ENCODE data around the gene ARHGAP22.

ARHGAP22 gene

DNA sequence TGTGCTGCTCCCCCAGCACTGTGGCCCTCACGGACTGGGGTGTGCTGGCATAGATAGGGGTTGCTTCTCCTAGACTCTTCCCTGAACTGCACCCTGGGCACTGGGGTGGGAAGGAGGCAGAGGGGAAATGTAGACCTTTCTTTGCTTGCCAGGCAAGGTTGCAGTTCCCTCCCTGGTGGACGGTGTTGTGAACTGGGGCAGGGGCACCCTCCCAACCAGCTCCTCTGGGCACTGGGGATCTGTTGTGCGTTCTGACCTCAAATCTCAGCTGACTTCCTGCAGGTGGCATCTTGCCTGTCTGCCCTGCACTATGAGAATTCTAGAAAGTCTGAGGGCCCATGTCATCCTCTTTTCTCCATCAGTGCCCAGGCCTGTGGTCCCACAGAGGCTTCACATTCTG is 53.9 kb downstream of the ARHGAP22 start:
- no peak overlapping the region for H3K4me3 ChIP-seq (ENCODE audit: low read depth, low read length)
- TF ChIP-seq, protein P1, sequence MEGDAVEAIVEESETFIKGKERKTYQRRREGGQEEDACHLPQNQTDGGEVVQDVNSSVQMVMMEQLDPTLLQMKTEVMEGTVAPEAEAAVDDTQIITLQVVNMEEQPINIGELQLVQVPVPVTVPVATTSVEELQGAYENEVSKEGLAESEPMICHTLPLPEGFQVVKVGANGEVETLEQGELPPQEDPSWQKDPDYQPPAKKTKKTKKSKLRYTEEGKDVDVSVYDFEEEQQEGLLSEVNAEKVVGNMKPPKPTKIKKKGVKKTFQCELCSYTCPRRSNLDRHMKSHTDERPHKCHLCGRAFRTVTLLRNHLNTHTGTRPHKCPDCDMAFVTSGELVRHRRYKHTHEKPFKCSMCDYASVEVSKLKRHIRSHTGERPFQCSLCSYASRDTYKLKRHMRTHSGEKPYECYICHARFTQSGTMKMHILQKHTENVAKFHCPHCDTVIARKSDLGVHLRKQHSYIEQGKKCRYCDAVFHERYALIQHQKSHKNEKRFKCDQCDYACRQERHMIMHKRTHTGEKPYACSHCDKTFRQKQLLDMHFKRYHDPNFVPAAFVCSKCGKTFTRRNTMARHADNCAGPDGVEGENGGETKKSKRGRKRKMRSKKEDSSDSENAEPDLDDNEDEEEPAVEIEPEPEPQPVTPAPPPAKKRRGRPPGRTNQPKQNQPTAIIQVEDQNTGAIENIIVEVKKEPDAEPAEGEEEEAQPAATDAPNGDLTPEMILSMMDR (IDR thresholded peaks at IDR 0.05; ENCODE audit: low read depth, low read length): no peak

DNA sequence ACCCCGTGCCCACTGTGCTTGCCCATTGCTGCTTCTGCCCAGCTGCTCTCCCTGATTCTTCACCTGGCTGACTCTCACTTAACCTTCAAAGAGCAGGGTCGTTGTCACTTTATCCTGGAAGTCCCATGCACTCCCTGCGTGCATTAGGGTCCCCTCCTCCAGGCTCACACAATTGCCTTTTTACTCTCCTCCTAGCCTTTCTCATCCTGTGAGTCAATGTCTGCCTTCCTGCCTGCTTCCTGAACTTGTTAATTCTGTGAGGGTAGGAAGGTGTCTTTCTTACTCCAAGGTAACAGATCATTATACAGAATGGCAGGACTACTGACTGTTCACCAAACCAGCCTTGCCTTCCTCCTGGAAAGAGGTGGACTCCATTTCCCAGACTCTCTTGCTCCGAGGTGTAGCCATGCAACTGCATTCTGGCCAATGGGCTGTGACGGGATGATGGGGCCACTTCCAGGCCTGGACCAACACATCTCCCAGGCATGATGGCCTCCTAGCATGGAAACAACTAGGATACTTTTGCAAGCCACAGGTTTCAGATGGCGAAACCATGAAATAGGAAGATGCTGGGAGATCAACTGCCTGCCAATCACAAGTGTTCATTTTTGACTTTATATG is 54.7 kb downstream of the ARHGAP22 start:
- no peak overlapping the region for H3K4me3 ChIP-seq (ENCODE audit: low read depth, low read length)
- TF ChIP-seq, protein P1 (IDR thresholded peaks at IDR 0.05; ENCODE audit: low read depth, low read length): no peak

DNA sequence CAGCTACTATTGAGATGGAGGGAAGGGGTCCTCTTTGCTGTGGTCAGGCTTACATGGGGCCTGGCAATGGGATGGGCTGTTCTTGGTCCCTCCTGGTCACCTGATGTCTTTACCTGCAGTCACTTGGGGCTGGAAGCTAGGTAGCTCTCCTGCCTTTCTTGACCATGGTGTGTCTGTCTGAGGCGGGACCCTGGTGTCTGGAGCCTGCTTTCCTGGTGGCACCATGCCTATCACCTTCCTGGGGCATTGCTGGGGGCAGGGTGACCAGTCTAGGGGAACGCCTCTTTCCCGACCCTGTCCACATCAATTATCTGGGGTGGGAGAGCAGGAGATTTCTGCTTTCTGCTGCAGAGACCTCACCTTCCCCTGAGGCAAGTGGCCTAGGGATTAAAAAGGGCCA is 55.6 kb downstream of the ARHGAP22 start:
- no peak overlapping the region for H3K4me3 ChIP-seq (ENCODE audit: low read depth, low read length)

DNA sequence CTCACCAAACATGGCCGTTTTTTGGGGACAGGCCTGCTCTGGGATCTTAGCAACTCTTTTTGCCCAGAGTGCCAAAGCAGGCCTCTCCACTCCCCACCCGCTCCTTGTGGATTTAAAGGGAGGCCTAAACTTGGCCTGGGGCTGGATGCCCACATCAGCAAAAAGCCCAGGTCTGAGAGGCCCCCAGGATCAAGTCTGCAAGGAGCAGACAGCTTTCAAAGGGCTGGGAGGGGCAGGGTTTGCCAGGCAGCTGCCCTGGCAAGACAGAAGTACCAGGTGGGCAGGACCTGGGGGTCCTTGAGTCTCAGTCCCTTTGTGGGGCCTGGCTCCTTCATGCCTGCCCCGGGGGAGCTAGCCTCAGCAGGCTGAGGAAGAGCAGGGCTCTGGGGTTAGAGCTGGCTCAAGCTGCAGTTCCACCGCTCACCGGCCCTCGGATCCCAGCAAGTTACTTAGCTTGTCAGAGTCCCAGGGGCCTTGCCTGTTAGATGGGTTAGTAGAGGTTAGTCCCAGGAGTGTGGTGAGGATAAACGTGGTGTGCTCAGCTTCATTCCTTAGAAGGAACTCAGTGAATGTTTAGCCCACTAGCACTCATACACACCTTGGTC is 56.2 kb downstream of the ARHGAP22 start:
- no peak overlapping the region for H3K4me3 ChIP-seq (ENCODE audit: low read depth, low read length)
- TF ChIP-seq, protein P1 (IDR thresholded peaks at IDR 0.05; ENCODE audit: low read depth, low read length): no peak

More for the DNA sequence above, 55.6 kb downstream of the ARHGAP22 start:
- TF ChIP-seq, protein P1 (IDR thresholded peaks at IDR 0.05; ENCODE audit: low read depth, low read length): no peak

DNA sequence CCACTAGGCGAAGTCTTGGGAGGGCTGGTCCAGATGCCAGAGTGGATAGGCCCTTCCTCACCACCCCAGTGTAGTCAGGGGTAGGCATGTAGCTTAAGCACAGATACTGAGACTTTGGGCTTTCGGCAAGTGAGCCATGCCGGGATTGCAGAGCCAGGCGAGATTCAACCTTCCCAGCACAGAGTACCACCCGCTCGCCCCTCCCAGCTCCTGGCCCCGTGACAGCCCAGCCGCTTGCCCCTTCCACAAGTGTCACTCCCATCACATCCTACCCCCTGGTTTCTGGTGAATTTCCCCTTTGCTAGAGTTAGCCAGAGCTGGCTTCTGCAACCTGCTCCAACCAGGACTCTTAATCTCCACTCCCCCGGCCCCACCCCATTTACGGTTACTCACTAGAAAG is 56.9 kb downstream of the ARHGAP22 start:
- H3K4me3 ChIP-seq (ENCODE audit: low read depth, low read length): no peak overlapping the region
- TF ChIP-seq, protein P1 (IDR thresholded peaks at IDR 0.05; ENCODE audit: low read depth, low read length): no peak

DNA sequence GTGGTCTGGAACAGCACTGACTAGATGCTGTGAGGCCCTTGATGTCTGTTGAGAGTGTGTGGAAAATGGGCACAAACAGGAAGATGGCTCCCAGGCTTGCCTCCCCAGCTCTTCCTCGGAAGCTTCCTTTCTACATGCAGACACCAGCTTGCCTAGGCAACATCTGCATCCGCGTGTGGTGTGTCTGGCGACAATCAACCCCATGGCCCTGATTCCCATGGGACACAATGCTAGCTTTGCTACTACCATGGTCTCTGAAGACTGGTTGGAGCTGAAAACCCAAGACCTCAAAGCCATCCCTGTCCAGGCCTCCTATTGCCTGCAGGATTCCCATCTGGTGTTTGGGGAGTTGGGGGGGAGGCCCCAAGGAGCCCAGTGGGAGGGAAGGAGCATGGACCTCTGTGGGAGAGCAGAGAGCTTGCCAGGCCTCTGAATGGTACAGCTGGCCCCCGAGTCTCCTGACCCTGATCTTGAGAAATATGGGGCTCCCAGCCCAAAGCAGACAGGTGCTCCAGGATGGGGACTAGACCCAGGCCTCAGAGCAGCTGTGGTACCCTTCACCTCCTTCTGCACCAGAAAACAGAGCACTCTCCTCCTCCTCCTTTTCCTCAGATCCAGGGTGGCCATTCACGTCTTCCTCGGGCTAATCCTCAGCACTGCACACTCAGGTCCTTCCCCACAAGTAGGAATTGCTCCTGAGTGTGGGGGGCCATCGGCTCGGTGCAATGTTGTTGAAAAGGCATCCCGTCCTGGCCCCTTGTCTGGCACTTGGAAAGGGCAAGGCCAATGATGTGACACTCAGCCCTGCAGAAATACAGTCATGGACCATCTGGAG is 57.6 kb downstream of the ARHGAP22 start:
- H3K4me3 ChIP-seq (ENCODE audit: low read depth, low read length): no peak overlapping the region
- TF ChIP-seq, protein P1 (IDR thresholded peaks at IDR 0.05; ENCODE audit: low read depth, low read length): no peak
